Loucy (cell line): ENCODE measurements around the gene MZF1.

Experiments
- CTCF ChIP-seq: fragments of 200-600 bp; sonication (generic); conservative IDR thresholded peaks from 2 replicates; pipeline ENCODE4 v1.5.1; 2014; ENCODE audit warnings: mild to moderate bottlenecking, antibody characterized with exemption, low read length
- EZH2phosphoT487 ChIP-seq: fragments of 200-600 bp; IDR thresholded peaks from 2 replicates; pipeline ENCODE4 v1.6.1; 2018; ENCODE audit warnings: antibody characterized with exemption, mild to moderate bottlenecking, moderate library complexity, borderline replicate concordance

GRCh38 chr19:58552655-58553054 is 20.5 kb downstream of the MZF1 start:
- TF ChIP-seq CTCF (no peak), EZH2phosphoT487 (no peak)
